Activated CD4-positive, CD25-positive, alpha-beta regulatory T cell treated with anti-CD3 and anti-CD28 coated beads, Interleukin-2, amount 50 U/mL, for 24 hours (primary cell): ENCODE data around the gene CHTF18.

Experiments used
- ATAC-seq, 2 donors: fragments of 150-1000 bp; cut with Tn5 transposase; one replicate each; pipeline ENCODE4 v1.10.0; 2021; ENCODE audit warnings: mild to moderate bottlenecking in 1 of 2, moderate library complexity in 1 of 2

CHTF18 gene

GRCh38 chr16:760545-761343, 27.7 kb upstream of the CHTF18 start, which contains the start of gene MSLN:
Gene MSLN, plus strand, starts transcription at chr16:760734. Its CDS starts 1,947 bp downstream, at chr16:762681.
- no peak for ATAC-seq

- no peak for ATAC-seq
These were observed 26.6 kb upstream of the CHTF18 start for GRCh38 chr16:761625-762513.

GRCh38 chr16:762595-763268, 25.7 kb upstream of the CHTF18 start:
- ATAC-seq = no peak

GRCh38 chr16:763369-764183, 24.8 kb upstream of the CHTF18 start:
- no peak for ATAC-seq

GRCh38 chr16:764184-764750, 24.2 kb upstream of the CHTF18 start:
- ATAC-seq = no peak

- no peak for ATAC-seq
These were observed 23.5 kb upstream of the CHTF18 start for GRCh38 chr16:764848-765487.

- ATAC-seq = no peak
These were observed 22.9 kb upstream of the CHTF18 start for GRCh38 chr16:765488-765865.

GRCh38 chr16:766008-766819, 22.2 kb upstream of the CHTF18 start:
- no peak for ATAC-seq

GRCh38 chr16:766820-767640, 21.4 kb upstream of the CHTF18 start:
- ATAC-seq = no peak

- no peak for ATAC-seq
These were observed 20.6 kb upstream of the CHTF18 start for GRCh38 chr16:767743-768235.

- ATAC-seq = no peak
These were observed 20.0 kb upstream of the CHTF18 start for GRCh38 chr16:768428-768827.

GRCh38 chr16:769184-769784, 19.1 kb upstream of the CHTF18 start:
- ATAC-seq = no peak

GRCh38 chr16:769934-770333, 18.5 kb upstream of the CHTF18 start:
- ATAC-seq = no peak

GRCh38 chr16:770411-770810, 18.0 kb upstream of the CHTF18 start:
- no peak for ATAC-seq

GRCh38 chr16:772959-773358, 15.5 kb upstream of the CHTF18 start:
- no peak for ATAC-seq

- ATAC-seq = no peak
These were observed 14.1 kb upstream of the CHTF18 start for GRCh38 chr16:774086-775001.

- ATAC-seq = no peak
These were observed 13.1 kb upstream of the CHTF18 start for GRCh38 chr16:775236-775796.
